Dedifferentiated amniotic fluid mesenchymal stem cell (primary cell): ENCODE data around the gene KAZN.
"Not testable (repeated sequence)": the region's sequence is repeated elsewhere in the genome, so short reads cannot be mapped to it uniquely, and the experiment has no call there.

Experiments
- DNase-seq: peaks from one replicate; pipeline ENCODE4 v3.0.0-alpha.2; 2016; ENCODE audit errors: extremely low spot score

KAZN gene

GRCh38 chr1:15034656-15035055 lies 436.2 kb downstream of the KAZN start:
- no peak for DNase-seq

GRCh38 chr1:15035236-15035635 lies 436.8 kb downstream of the KAZN start:
- DNase-seq, result no peak

GRCh38 chr1:15036101-15036500 lies 437.6 kb downstream of the KAZN start:
- no peak for DNase-seq

- DNase-seq, result no peak
Observed at GRCh38 chr1:15038232-15039016, 439.9 kb downstream of the KAZN start.

GRCh38 chr1:15039017-15039648 lies 440.6 kb downstream of the KAZN start:
- no peak for DNase-seq

- no peak for DNase-seq
Observed at GRCh38 chr1:15039901-15040300, 441.4 kb downstream of the KAZN start.

GRCh38 chr1:15040685-15041084 lies 442.2 kb downstream of the KAZN start:
- DNase-seq, result not testable (repeated sequence)

GRCh38 chr1:15042866-15043265 lies 444.4 kb downstream of the KAZN start:
- DNase-seq, result no peak

- DNase-seq, result no peak
Observed at GRCh38 chr1:15043934-15044333, 445.4 kb downstream of the KAZN start.

- DNase-seq, result no peak
Observed at GRCh38 chr1:15045123-15045522, 446.6 kb downstream of the KAZN start.

GRCh38 chr1:15046487-15047165 lies 448.1 kb downstream of the KAZN start:
- DNase-seq, result peak; percentile 81

GRCh38 chr1:15047237-15047636 lies 448.8 kb downstream of the KAZN start:
- no peak for DNase-seq

- no peak for DNase-seq
Observed at GRCh38 chr1:15048437-15048980, 450.0 kb downstream of the KAZN start.

- DNase-seq, result no peak
Observed at GRCh38 chr1:15049067-15049466, 450.6 kb downstream of the KAZN start.

- no peak for DNase-seq
Observed at GRCh38 chr1:15051882-15052528, 453.5 kb downstream of the KAZN start.

- no peak for DNase-seq
Observed at GRCh38 chr1:15053153-15053552, 454.7 kb downstream of the KAZN start.

GRCh38 chr1:15055736-15056415 lies 457.4 kb downstream of the KAZN start:
- no peak for DNase-seq

- no peak for DNase-seq
Observed at GRCh38 chr1:15056515-15057285, 458.2 kb downstream of the KAZN start.

GRCh38 chr1:15057834-15058233 lies 459.3 kb downstream of the KAZN start:
- DNase-seq, result no peak

- no peak for DNase-seq
Observed at GRCh38 chr1:15058261-15058660, 459.8 kb downstream of the KAZN start.

- no peak for DNase-seq
Observed at GRCh38 chr1:15060104-15060503, 461.6 kb downstream of the KAZN start.
